Right lobe of liver (tissue), 6 donors: Measurements from ENCODE around the gene ADIPOR2. TPM values are rescaled to one million over a fixed set of nuclear protein-coding genes. Genes with fewer than 3 reads are reported as not detected.

Experiments used
- ATAC-seq, 4 donors: fragments of 200-7000 bp; cut with Tn5 transposase; one replicate each; pipeline ENCODE4 v1.9.1; 2020; ENCODE audit warnings: mild to moderate bottlenecking in 4 of 4, moderate library complexity in 4 of 4
- DNase-seq, 3 donors: peaks; one replicate each; pipeline ENCODE4 v3.0.0-alpha.2; 2020
- H3K27ac ChIP-seq, 3 donors: fragments of 200-600 bp; one replicate each; pipeline ENCODE4 v1.8.0; 2022
- H3K27me3 ChIP-seq, 2 donors: fragments of 200-600 bp; one replicate each; pipeline ENCODE4 v1.8.0; 2022
- H3K36me3 ChIP-seq, 4 donors: fragments of 200-600 bp; sonication (generic) in 1 of 4; one replicate each; pipeline versions ENCODE4 v1.5.1 to v1.8.0; 2017 to 2022; ENCODE audit warnings: control low read depth in 1 of 4
- H3K4me1 ChIP-seq, 4 donors: fragments of 200-600 bp; sonication (generic) in 1 of 4; one replicate each; pipeline versions ENCODE4 v1.5.1 to v1.8.0; 2017 to 2022; ENCODE audit warnings: control low read depth in 1 of 4
- H3K4me3 ChIP-seq, 3 donors: fragments of 200-600 bp; one replicate each; pipeline ENCODE4 v1.8.0; 2022
- H3K9me3 ChIP-seq, 4 donors: fragments of 200-600 bp; sonication (generic) in 1 of 4; one replicate each; pipeline versions ENCODE4 v1.5.1 to v1.8.0; 2017 to 2022; ENCODE audit warnings: control low read depth in 1 of 4
- CTCF ChIP-seq, 4 donors: fragments of 200-600 bp in 3 of 4; fragments of 450-650 bp in 1 of 4; IDR thresholded peaks; one replicate each; pipeline versions ENCODE4 v1.5.1 to v1.8.0; 2016 to 2022; ENCODE audit warnings: antibody characterized with exemption in 4 of 4, mild to moderate bottlenecking in 2 of 4
- POLR2A ChIP-seq: fragments of 450-650 bp; IDR thresholded peaks from one replicate; pipeline ENCODE4 v1.6.1; 2017; ENCODE audit warnings: antibody characterized with exemption, mild to moderate bottlenecking
- WGBS: methylation state at CpG from one replicate; pipeline ENCODE4 v1.1.6; 2018; ENCODE audit warnings: low coverage, low lambda C conversion rate; ENCODE audit not compliant: insufficient coverage; ENCODE audit errors: missing lambda C conversion rate; 5-methylcytosine and 5-hydroxymethylcytosine counted together
- intact Hi-C, 2 donors: fragments of 100-400 bp; cut with DNase I; formaldehyde crosslinking; loops; one replicate each; pipeline versions ENCODE4 v1.11.2 to v1.14.1; 2022
- total RNA-seq, 6 experiments: library from RNA; depleted of rRNA in 2 of 6; stranded (reverse); fragments of >200 nt in 2 of 6; fragmentation: NEBNext Ultra II Directional in 3 of 6; extraction: Animal tissue kit (Norgen Biotek cat#: 25700) in 3 of 6; gene quantifications; one replicate each; pipeline versions ENCODE4 v1.1.0 to v1.2.4, GENCODE V29; 2016 to 2023
- donor health status: DM: no; HTN: yes; CAD: no.
- donor health status: DM: no; HTN: no; CAD: no.
- donor health status: DM: no; HTN: no; CAD: no.
- donor health status: DM: no; HTN: yes; CAD: no.
- donor health status: DM: no; HTN: yes; CAD: no.

ADIPOR2 gene
- total RNA-seq, 6 experiments from 2014 or later = 46.5 to 108 (median 59.8) TPM

GRCh38 chr12:1809591-1810190 is 118.8 kb downstream of the ADIPOR2 start:
- Histone ChIP-seq H3K4me3 (no peak overlapping the region), H3K27me3 (no peaks in the 10 kb centered on the region), H3K27ac (no peak overlapping the region), H3K36me3 (no peaks in the 10 kb centered on the region), H3K9me3 (no peaks in the 10 kb centered on the region), H3K4me1 (no peaks in the 10 kb centered on the region)
- WGBS = 79% methylated on average over 7 of the region's 13 CpGs
- DNase-seq (peak in 1 of 3 donors; percentile 35), ATAC-seq (no peak)
- intact Hi-C loops = loop anchor here in 1 of 2 donors (5.0 to 10.0 kb wide), 2 partner anchors 118 to 225 kb away; no protein-coding TSS in a partner anchor
- no peak for TF ChIP-seq POLR2A
- TF ChIP-seq CTCF (IDR thresholded peaks at IDR 0.05) = no peak

- Histone ChIP-seq H3K4me3 (no peak overlapping the region), H3K27me3 (no peaks in the 10 kb centered on the region), H3K9me3 (no peaks in the 10 kb centered on the region), H3K27ac (no peak overlapping the region), H3K4me1 (no peaks in the 10 kb centered on the region), H3K36me3 (no peaks in the 10 kb centered on the region)
- ATAC-seq = no peak
- 82% methylated on average over 9 of the region's 21 CpGs for WGBS
- peak in 1 of 3 donors; percentile 17 for DNase-seq
- TF ChIP-seq POLR2A = no peak
- TF ChIP-seq CTCF (IDR thresholded peaks at IDR 0.05) = no peak
- intact Hi-C loops = no loop called here
Observed at GRCh38 chr12:1810201-1810930, 119.5 kb downstream of the ADIPOR2 start.

GRCh38 chr12:1810931-1811280 is 120.0 kb downstream of the ADIPOR2 start:
- DNase-seq (no peak), ATAC-seq (no peak)
- Histone ChIP-seq H3K9me3 (no peaks in the 10 kb centered on the region), H3K27ac (no peak overlapping the region), H3K4me3 (no peak overlapping the region), H3K27me3 (no peaks in the 10 kb centered on the region), H3K36me3 (no peaks in the 10 kb centered on the region), H3K4me1 (no peaks in the 10 kb centered on the region)
- TF ChIP-seq POLR2A (no peak), CTCF (IDR thresholded peaks at IDR 0.05) (no peak)
- intact Hi-C loops = no loop called here
- 70% methylated on average over 2 of the region's 10 CpGs for WGBS

- peak overlapping the region in 2 of 3 donors; percentile 15 to 60 for H3K27ac ChIP-seq
- DNase-seq (no peak), ATAC-seq (peak in 2 of 4 donors; percentile 20 to 54)
- H3K9me3 ChIP-seq = no peaks in the 10 kb centered on the region
- TF ChIP-seq POLR2A (no peak), CTCF (IDR thresholded peaks at IDR 0.05) (no peak)
- no peaks in the 10 kb centered on the region for H3K27me3 ChIP-seq
- intact Hi-C loops = no loop called here
- no peak overlapping the region for H3K4me3 ChIP-seq
- H3K36me3 ChIP-seq = no peaks in the 10 kb centered on the region
- WGBS = 57% methylated on average over 10 of the region's 27 CpGs
- H3K4me1 ChIP-seq = no peaks in the 10 kb centered on the region
Observed at GRCh38 chr12:1811281-1811947, 120.5 kb downstream of the ADIPOR2 start.
